Breast epithelium (tissue), 3 donors: ENCODE data around the gene MYO1A.

ENCODE experiments used
- POLR2AphosphoS5 ChIP-seq, 3 donors: sonication (generic); formaldehyde crosslinking; IDR thresholded peaks; one replicate each; pipeline ENCODE4 v1.6.1; 2017; ENCODE audit warnings: antibody characterized with exemption in 3 of 3
- TF ChIP-seq, protein P1 (sequence below), 3 donors: fragments of 450-650 bp; IDR thresholded peaks; one replicate each; pipeline ENCODE4 v1.5.1; 2016 to 2017; ENCODE audit warnings: antibody characterized with exemption in 3 of 3, mild to moderate bottlenecking in 3 of 3, moderate library complexity in 3 of 3

DNA sequence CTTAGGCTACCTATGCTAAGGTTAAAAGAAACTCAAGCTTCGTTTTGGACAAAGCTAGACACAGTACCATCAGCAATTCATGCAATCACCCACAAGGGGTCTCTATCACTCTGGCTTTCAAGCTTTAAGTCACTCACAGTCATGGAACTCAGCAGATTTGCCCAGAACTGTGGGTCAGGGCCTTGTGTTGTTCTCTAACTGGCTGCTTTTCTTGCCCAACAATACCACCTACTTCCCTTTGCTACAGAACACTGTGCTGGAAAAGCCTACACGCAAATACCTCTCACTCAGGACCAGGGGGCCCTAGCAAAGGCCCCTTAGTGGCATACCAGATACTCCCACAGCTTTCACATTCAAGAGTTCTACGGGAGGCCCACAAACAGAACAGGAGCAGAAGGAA lies 19.6 kb upstream of the MYO1A start:
- TF ChIP-seq, protein P1, sequence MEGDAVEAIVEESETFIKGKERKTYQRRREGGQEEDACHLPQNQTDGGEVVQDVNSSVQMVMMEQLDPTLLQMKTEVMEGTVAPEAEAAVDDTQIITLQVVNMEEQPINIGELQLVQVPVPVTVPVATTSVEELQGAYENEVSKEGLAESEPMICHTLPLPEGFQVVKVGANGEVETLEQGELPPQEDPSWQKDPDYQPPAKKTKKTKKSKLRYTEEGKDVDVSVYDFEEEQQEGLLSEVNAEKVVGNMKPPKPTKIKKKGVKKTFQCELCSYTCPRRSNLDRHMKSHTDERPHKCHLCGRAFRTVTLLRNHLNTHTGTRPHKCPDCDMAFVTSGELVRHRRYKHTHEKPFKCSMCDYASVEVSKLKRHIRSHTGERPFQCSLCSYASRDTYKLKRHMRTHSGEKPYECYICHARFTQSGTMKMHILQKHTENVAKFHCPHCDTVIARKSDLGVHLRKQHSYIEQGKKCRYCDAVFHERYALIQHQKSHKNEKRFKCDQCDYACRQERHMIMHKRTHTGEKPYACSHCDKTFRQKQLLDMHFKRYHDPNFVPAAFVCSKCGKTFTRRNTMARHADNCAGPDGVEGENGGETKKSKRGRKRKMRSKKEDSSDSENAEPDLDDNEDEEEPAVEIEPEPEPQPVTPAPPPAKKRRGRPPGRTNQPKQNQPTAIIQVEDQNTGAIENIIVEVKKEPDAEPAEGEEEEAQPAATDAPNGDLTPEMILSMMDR (IDR thresholded peaks at IDR 0.05), result peak; percentile 92 to 97 (median 95)
- TF ChIP-seq POLR2AphosphoS5 (IDR thresholded peaks at IDR 0.05), result peak in 2 of 3 donors; percentile 70
